Esophagus squamous epithelium (tissue), 5 donors: Measurements from ENCODE around the gene COX7B. TPM values are rescaled to one million over a fixed set of nuclear protein-coding genes. Genes with fewer than 3 reads are reported as not detected.
"Not testable (repeated sequence)": the region's sequence is repeated elsewhere in the genome, so short reads cannot be mapped to it uniquely, and the experiment has no call there.

Experiments used
- DNase-seq: peaks from one replicate; lab custom pipeline; 2025; lab: John Stamatoyannopoulos, UW
- H3K27ac ChIP-seq, 4 donors: fragments of 200-600 bp; sonication (generic); one replicate each; pipeline ENCODE4 v1.5.1; 2016 to 2019; ENCODE audit warnings: mild to moderate bottlenecking in 1 of 4
- H3K27me3 ChIP-seq, 4 donors: fragments of 200-600 bp; sonication (generic); 1 replicate in 3 of 4; 2 replicates in 1 of 4; pipeline versions ENCODE4 v1.5.1 to v1.6.0; 2017 to 2021; ENCODE audit warnings: antibody characterized with exemption in 1 of 4
- H3K36me3 ChIP-seq, 3 donors: fragments of 200-600 bp; sonication (generic); one replicate each; pipeline ENCODE4 v1.5.1; 2016 to 2019
- H3K4me1 ChIP-seq, 3 donors: fragments of 200-600 bp; sonication (generic); one replicate each; pipeline ENCODE4 v1.5.1; 2017 to 2019
- H3K4me3 ChIP-seq, 4 donors: fragments of 200-600 bp; sonication (generic); 1 replicate in 3 of 4; 2 replicates in 1 of 4; pipeline ENCODE4 v1.5.1; 2016 to 2019; ENCODE audit warnings: mild to moderate bottlenecking in 2 of 4, moderate library complexity in 1 of 4
- H3K9me3 ChIP-seq, 3 donors: fragments of 200-600 bp; sonication (generic); one replicate each; pipeline ENCODE4 v1.5.1; 2016 to 2019
- POLR2A ChIP-seq, 4 donors: fragments of 450-650 bp; IDR thresholded peaks; one replicate each; pipeline ENCODE4 v1.6.1; 2017; ENCODE audit warnings: antibody characterized with exemption in 4 of 4, mild to moderate bottlenecking in 4 of 4, moderate library complexity in 3 of 4
- WGBS, 2 donors: methylation state at CpG; one replicate each; pipeline ENCODE4 v1.1.5; 2018; 5-methylcytosine and 5-hydroxymethylcytosine counted together
- intact Hi-C: fragments of 100-400 bp; cut with DNase I; formaldehyde crosslinking; loops from one replicate; pipeline ENCODE4 v1.15.0; 2022
- total RNA-seq, 4 donors: library from RNA; depleted of rRNA; stranded (reverse); fragments of >200 nt; gene quantifications; one replicate each; pipeline ENCODE4 v1.1.0, GENCODE V29; 2016
- TF ChIP-seq, protein P1 (sequence below), 6 experiments: fragments of 450-650 bp in 4 of 6; fragments of 200-600 bp in 2 of 6; sonication (generic) in 2 of 6; IDR thresholded peaks; one replicate each; pipeline ENCODE4 v1.5.1; 2016 to 2019; ENCODE audit warnings: antibody characterized with exemption in 6 of 6, mild to moderate bottlenecking in 4 of 6, moderate library complexity in 4 of 6
- donor health status: DM: yes; HTN: yes; CAD: no.

The COX7B gene
- total RNA-seq, 4 donors from 2014 or later = 557 to 908 (median 740) TPM

DNA sequence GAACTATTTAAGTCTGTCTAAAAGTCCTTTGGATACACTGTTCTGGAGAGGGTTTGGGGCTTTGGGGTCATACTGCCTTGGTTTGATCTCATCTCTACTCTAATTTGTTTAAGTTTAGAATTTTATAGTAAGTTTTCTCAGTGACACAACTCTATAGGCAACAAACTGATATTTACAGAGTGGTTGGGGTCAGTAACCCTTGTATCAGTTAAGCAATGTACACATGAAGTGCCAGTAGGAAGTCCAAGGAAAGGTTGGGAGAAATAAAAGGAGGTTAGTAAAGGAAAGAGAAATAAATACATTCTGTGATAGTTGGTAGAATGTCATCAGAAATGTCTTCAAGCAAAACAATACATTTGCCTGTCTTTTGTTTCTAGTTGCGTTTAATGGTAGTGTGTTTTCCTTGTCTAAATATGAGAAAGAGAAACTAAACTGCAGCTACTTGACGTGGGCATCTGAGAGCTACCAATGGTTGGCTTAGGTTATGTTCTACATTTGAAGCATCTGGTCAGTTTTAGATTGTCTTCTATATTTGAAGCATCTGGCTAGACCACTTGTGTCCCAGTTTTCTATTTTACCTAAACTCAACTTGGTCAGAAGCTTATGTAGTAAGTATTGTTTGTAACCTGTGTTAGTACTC lies 18.1 kb downstream of the COX7B start:
- peak overlapping the region in 3 of 4 donors; percentile 24 to 44 (median 40) for H3K27ac ChIP-seq
- intact Hi-C loops = no loop called here
- no peak for TF ChIP-seq POLR2A (IDR thresholded peaks at IDR 0.05)
- TF ChIP-seq, protein P1, sequence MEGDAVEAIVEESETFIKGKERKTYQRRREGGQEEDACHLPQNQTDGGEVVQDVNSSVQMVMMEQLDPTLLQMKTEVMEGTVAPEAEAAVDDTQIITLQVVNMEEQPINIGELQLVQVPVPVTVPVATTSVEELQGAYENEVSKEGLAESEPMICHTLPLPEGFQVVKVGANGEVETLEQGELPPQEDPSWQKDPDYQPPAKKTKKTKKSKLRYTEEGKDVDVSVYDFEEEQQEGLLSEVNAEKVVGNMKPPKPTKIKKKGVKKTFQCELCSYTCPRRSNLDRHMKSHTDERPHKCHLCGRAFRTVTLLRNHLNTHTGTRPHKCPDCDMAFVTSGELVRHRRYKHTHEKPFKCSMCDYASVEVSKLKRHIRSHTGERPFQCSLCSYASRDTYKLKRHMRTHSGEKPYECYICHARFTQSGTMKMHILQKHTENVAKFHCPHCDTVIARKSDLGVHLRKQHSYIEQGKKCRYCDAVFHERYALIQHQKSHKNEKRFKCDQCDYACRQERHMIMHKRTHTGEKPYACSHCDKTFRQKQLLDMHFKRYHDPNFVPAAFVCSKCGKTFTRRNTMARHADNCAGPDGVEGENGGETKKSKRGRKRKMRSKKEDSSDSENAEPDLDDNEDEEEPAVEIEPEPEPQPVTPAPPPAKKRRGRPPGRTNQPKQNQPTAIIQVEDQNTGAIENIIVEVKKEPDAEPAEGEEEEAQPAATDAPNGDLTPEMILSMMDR (IDR thresholded peaks at IDR 0.05) = no peak
- H3K4me3 ChIP-seq = no peak overlapping the region
- H3K27me3 ChIP-seq = no peaks in the 10 kb centered on the region
- 21 to 22% methylated on average over 2 of the region's 2 CpGs for WGBS, 2 donors
- no peaks in the 10 kb centered on the region for H3K36me3 ChIP-seq
- no peak for DNase-seq
- H3K4me1 ChIP-seq = peaks cover 0 to 53% (median 3%) of the 10 kb centered on the region in 3 donors
- no peaks in the 10 kb centered on the region for H3K9me3 ChIP-seq

DNA sequence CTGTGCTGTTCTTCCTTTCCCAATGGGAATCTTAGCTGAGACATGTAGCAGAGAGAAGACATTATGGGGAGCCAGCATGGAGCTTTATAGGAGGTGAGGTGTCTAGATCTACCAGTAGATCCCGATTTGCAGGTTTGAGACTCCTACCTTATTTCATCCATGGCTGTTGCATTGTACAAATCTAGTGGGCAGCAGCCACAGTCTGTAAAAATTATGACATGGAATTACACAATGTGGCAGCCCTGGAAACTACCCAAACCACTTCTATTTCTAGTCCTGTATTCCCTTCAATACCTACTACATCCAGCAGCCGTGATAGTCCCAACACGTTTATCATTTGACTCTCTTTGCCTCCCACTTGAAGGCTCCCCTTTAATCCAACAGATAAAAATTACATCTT lies 19.3 kb downstream of the COX7B start:
- H3K4me1 ChIP-seq = peaks cover 0 to 41% (median 0%) of the 10 kb centered on the region in 3 donors
- no peaks in the 10 kb centered on the region for H3K9me3 ChIP-seq
- 18 to 54% methylated on average over 2 to 3 of the region's 3 CpGs for WGBS, 2 donors
- DNase-seq = no peak
- no peaks in the 10 kb centered on the region for H3K36me3 ChIP-seq
- intact Hi-C loops = no loop called here
- no peaks in the 10 kb centered on the region for H3K27me3 ChIP-seq
- H3K27ac ChIP-seq = peak overlapping the region in 1 of 4 donors; percentile 55
- no peak overlapping the region for H3K4me3 ChIP-seq
- no peak for TF ChIP-seq POLR2A (IDR thresholded peaks at IDR 0.05)
- TF ChIP-seq, protein P1 (IDR thresholded peaks at IDR 0.05) = peak in 1 of 6 experiments; percentile 5

DNA sequence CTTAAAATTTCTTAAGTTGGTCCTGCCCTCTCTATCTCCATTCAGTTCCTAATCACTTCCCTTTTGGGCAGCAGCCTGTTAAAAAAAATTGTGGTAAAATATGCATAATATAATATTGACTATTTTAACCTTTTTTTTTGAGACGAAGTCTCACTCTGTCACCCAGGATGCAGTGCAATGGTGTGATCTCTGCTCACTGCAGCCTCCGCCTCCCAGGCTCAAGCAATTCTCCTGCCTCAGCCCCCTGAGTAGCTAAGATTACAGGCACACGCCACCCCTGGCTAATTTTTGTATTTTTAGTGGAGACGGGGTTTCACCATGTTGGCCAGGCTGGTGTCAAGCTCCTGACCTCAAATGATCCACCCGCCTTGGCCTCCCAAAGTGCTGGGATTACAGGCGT lies 20.1 kb downstream of the COX7B start:
- H3K4me3 ChIP-seq, H3K36me3 ChIP-seq, H3K9me3 ChIP-seq, DNase-seq, intact Hi-C loops, H3K27me3 ChIP-seq: not testable (repeated sequence)
- WGBS, 2 donors = 76 to 80% methylated on average over 4 to 6 of the region's 6 CpGs
- H3K4me1 ChIP-seq = peaks cover 0 to 35% (median 0%) of the 10 kb centered on the region in 3 donors
- peak overlapping the region in 1 of 4 donors; percentile 55 for H3K27ac ChIP-seq

DNA sequence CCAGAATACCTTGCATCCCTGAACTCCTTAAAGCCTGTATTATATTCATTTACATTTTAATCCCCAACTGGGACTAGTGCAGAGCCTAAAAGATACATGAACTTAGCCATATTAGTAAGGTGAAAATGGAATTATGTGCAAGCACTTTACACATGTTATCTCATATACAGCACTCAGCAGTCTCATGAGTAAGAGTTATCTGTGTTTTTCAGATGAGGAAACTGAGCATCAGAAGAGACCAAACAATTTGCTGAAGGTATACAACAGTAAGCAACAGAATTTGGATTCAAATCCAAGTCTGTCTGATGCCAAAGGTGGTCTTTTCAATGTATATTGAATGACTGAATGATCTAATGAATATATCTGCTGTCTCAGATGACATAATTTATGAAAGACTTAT lies 23.5 kb downstream of the COX7B start:
- H3K9me3 ChIP-seq = no peaks in the 10 kb centered on the region
- H3K4me1 ChIP-seq = peaks cover 0 to 23% (median 0%) of the 10 kb centered on the region in 3 donors
- TF ChIP-seq, protein P1 (IDR thresholded peaks at IDR 0.05) = no peak
- no peak for TF ChIP-seq POLR2A (IDR thresholded peaks at IDR 0.05)
- no peaks in the 10 kb centered on the region for H3K27me3 ChIP-seq
- intact Hi-C loops = no loop called here
- no peak overlapping the region for H3K27ac ChIP-seq
- H3K36me3 ChIP-seq = no peaks in the 10 kb centered on the region
- H3K4me3 ChIP-seq = no peak overlapping the region
- DNase-seq = no peak

DNA sequence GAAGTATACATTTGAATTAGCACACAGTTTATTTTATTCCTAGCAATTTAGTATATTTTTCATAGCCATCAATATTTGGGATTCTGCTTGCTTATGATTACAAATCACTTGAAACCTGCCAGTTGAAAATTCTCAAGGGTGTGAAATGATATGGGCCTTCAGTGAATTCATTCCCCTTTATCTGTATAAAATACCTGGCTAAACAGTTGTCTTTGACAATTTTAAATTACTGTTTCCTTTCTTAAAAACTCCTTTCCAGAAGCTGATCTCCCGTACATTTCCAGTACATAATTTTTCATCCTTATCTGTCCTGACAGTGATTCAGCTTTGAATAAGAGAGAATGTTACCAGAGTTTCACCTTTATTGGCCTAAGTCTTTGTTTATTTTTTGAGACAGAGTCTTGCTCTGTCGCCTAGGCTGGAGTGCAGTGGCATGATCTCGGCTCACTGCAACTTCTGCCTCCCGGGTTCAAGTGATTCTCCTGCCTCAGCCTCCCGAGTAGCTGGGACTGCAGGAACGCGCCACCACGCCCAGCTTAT lies 25.1 kb downstream of the COX7B start:
- 79 to 88% methylated on average over 6 to 8 of the region's 8 CpGs for WGBS, 2 donors
- H3K4me3 ChIP-seq = no peak overlapping the region

More for the DNA sequence above, 25.1 kb downstream of the COX7B start:
- H3K36me3 ChIP-seq = no peaks in the 10 kb centered on the region
- no peaks in the 10 kb centered on the region for H3K9me3 ChIP-seq
- H3K27me3 ChIP-seq = no peaks in the 10 kb centered on the region
- TF ChIP-seq, protein P1 (IDR thresholded peaks at IDR 0.05) = no peak
- no peak for TF ChIP-seq POLR2A (IDR thresholded peaks at IDR 0.05)
- H3K27ac ChIP-seq = no peak overlapping the region
- peaks cover 0 to 7% (median 0%) of the 10 kb centered on the region in 3 donors for H3K4me1 ChIP-seq
- intact Hi-C loops = no loop called here
- DNase-seq = no peak
